Keratinocyte (primary cell): ENCODE results near the gene CPNE9.

Experiments
- EZH2 ChIP-seq: IDR thresholded peaks from one replicate; pipeline ENCODE4 v1.6.1; 2012; ENCODE audit warnings: inconsistent platforms, mild to moderate bottlenecking, low read length, moderate library complexity
- TF ChIP-seq, protein P1 (sequence below), 3 experiments: IDR thresholded peaks in 1 of 3; conservative IDR thresholded peaks in 1 of 3; optimal IDR thresholded peaks in 1 of 3; 2 replicates in 2 of 3; 3 replicates in 1 of 3; pipeline versions ENCODE3 to v1.5.1; 2011; ENCODE audit warnings: low read length in 3 of 3, mild to moderate bottlenecking in 3 of 3, moderate library complexity in 2 of 3, control low read depth in 1 of 3, inconsistent platforms in 1 of 3; ENCODE audit not compliant: insufficient read depth in 2 of 3; ENCODE audit errors: extremely low read depth in 1 of 3

DNA sequence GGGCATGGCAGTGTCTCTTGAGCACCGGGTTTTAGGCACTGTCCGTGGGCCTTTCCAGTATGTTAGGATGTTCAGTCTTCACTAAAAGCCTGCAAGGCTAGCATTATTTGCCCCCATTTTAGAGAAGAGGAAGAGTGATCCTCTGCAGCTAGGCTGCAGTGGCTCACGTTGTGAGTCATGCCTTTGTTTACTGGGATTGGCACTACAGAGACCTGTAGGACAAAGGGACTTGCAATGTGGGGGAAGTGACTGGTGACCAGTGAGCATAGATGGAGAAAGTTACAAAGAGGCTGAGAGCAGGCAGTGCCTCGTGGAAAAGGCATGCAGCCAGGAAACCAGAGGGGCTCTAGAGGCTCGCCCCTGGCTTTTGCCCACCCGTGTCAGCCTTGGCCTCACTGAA lies 26.8 kb upstream of the CPNE9 start:
- TF ChIP-seq, protein P1, sequence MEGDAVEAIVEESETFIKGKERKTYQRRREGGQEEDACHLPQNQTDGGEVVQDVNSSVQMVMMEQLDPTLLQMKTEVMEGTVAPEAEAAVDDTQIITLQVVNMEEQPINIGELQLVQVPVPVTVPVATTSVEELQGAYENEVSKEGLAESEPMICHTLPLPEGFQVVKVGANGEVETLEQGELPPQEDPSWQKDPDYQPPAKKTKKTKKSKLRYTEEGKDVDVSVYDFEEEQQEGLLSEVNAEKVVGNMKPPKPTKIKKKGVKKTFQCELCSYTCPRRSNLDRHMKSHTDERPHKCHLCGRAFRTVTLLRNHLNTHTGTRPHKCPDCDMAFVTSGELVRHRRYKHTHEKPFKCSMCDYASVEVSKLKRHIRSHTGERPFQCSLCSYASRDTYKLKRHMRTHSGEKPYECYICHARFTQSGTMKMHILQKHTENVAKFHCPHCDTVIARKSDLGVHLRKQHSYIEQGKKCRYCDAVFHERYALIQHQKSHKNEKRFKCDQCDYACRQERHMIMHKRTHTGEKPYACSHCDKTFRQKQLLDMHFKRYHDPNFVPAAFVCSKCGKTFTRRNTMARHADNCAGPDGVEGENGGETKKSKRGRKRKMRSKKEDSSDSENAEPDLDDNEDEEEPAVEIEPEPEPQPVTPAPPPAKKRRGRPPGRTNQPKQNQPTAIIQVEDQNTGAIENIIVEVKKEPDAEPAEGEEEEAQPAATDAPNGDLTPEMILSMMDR (optimal IDR thresholded peaks at IDR 0.05 in 1 of 3, IDR thresholded peaks at IDR 0.05 in 1 of 3, conservative IDR thresholded peaks at IDR 0.05 in 1 of 3; ENCODE audit: extremely low read depth in 1 of 3, insufficient read depth in 2 of 3, low read length in 3 of 3), result no peak
- TF ChIP-seq EZH2, result no peak
